ENCODE measurements around the gene ACOD1.

The ACOD1 gene

GRCh38 chr13:76991432-76991795 lies 43.1 kb downstream of the ACOD1 start:
- ChIA-PET CTCF (interaction anchor here (4.3 to 9.3 kb wide), 2 partner anchors 12 to 13 kb away, joined by 41 to 106 read pairs; no protein-coding TSS in a partner anchor), POLR2A (interaction anchor here (0.6 kb wide), 3 partner anchors 9 to 237 kb away, joined by 3 read pairs; no protein-coding TSS in a partner anchor)
- peak overlapping the region; percentile 89 for H3K4me3 ChIP-seq (ENCODE audit: low read depth, low read length)
- TF ChIP-seq CTCF (IDR thresholded peaks at IDR 0.05; ENCODE audit: insufficient read depth, low read length, missing control alignments), result no peak
- DNase-seq (ENCODE audit: low read depth, low spot score), result no peak

GRCh38 chr13:76991796-76992547 lies 43.7 kb downstream of the ACOD1 start, which contains the start of gene CLN5:
Gene CLN5, plus strand, starts transcription at chr13:76992081. Its CDS starts 18 bp downstream, at chr13:76992099.
- peak; percentile 52 for DNase-seq (ENCODE audit: low read depth, low spot score)
- ChIA-PET CTCF (interaction anchor here (1.5 to 9.3 kb wide), 3 partner anchors 12 to 23 kb away, joined by 3 to 106 read pairs (median 41); no protein-coding TSS in a partner anchor), POLR2A (interaction anchor here (0.6 kb wide), 2 partner anchors 25 to 236 kb away, joined by 3 read pairs; no protein-coding TSS in a partner anchor)
- TF ChIP-seq CTCF (IDR thresholded peaks at IDR 0.05; ENCODE audit: insufficient read depth, low read length, missing control alignments), result no peak
- H3K4me3 ChIP-seq (ENCODE audit: low read depth, low read length), result peak within 1 kb of the TSS; percentile 89

GRCh38 chr13:76992548-76993001 lies 44.3 kb downstream of the ACOD1 start:
- no peak for TF ChIP-seq CTCF (IDR thresholded peaks at IDR 0.05; ENCODE audit: insufficient read depth, low read length, missing control alignments)
- H3K4me3 ChIP-seq (ENCODE audit: low read depth, low read length), result peak overlapping the region; percentile 89
- CTCF ChIA-PET, result interaction anchor here (1.5 to 9.3 kb wide), 3 partner anchors 11 to 23 kb away, joined by 3 to 106 read pairs (median 41); no protein-coding TSS in a partner anchor
- no peak for DNase-seq (ENCODE audit: low read depth, low spot score)
- POLR2A ChIA-PET, result interaction anchor here (1.2 kb wide), 1 partner anchor 33 kb away, joined by 6 read pairs; no protein-coding TSS in a partner anchor

DNA sequence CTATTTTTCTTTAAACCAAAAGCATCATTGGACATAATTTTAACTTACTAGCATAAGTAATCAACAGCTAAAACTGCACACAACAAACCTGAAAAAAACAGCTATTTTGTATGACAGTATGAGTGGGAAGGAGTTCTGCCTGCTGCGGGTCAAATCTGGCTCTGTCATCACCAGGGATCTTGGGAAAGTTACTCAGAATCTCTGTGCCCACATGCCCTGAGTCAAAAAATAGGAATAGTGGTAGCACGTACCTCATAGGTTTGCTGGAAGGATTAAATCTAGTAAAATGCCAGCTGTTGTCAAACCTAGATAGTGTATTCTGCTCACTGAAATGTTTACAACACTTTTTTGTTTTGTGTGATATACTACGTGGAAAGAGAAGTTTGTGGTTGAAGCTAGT lies 44.7 kb downstream of the ACOD1 start:
- POLR2A ChIA-PET, result interaction anchor here (1.2 kb wide), 1 partner anchor 33 kb away, joined by 6 read pairs; no protein-coding TSS in a partner anchor
- CTCF ChIA-PET, result interaction anchor here (1.5 to 9.3 kb wide), 3 partner anchors 11 to 22 kb away, joined by 3 to 106 read pairs (median 41); no protein-coding TSS in a partner anchor
- no peak for TF ChIP-seq CTCF (IDR thresholded peaks at IDR 0.05; ENCODE audit: insufficient read depth, low read length, missing control alignments)
- peak overlapping the region; percentile 89 for H3K4me3 ChIP-seq (ENCODE audit: low read depth, low read length)
- no peak for DNase-seq (ENCODE audit: low read depth, low spot score)

DNA sequence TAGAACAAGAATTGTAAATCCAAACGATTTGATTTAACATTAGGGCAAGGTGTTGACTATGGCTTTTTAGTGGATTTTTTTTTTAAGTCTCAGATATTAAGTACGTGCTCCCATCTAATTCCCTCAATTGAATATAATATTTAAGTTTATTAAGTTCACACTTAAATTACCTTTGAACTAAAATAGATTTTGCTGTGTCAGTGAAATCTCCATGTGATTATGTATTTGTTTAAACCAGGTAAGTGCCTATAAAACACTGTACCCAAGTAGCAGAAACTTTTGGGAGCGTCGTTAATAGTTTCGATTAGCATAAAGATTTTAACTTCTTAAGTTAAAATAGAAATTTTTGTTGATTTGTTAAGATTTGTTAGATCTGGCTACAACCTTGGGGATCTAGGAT lies 45.2 kb downstream of the ACOD1 start:
- DNase-seq (ENCODE audit: low read depth, low spot score), result no peak
- no peak for TF ChIP-seq CTCF (IDR thresholded peaks at IDR 0.05; ENCODE audit: insufficient read depth, low read length, missing control alignments)
- no peak overlapping the region for H3K4me3 ChIP-seq (ENCODE audit: low read depth, low read length)
- ChIA-PET POLR2A (interaction anchor here (1.2 kb wide), 1 partner anchor 32 kb away, joined by 6 read pairs; no protein-coding TSS in a partner anchor), CTCF (interaction anchor here (4.3 to 9.3 kb wide), 2 partner anchors 10 to 14 kb away, joined by 41 to 106 read pairs; no protein-coding TSS in a partner anchor)

GRCh38 chr13:76994281-76994680 lies 46.0 kb downstream of the ACOD1 start:
- ChIA-PET POLR2A (no interaction called here), CTCF (interaction anchor here (0.7 to 9.3 kb wide), 4 partner anchors 10 to 32 kb away, joined by 3 to 106 read pairs (median 22); no protein-coding TSS in a partner anchor)
- no peak for DNase-seq (ENCODE audit: low read depth, low spot score)
- no peak for TF ChIP-seq CTCF (IDR thresholded peaks at IDR 0.05; ENCODE audit: insufficient read depth, low read length, missing control alignments)
- no peak overlapping the region for H3K4me3 ChIP-seq (ENCODE audit: low read depth, low read length)

Data from AG04449 (cell line).